Measurements from ENCODE around the gene NR1D1. TPM values are rescaled to one million over a fixed set of nuclear protein-coding genes. Genes with fewer than 3 reads are reported as not detected.
A peak's percentile ranks its signal among the peaks of the same experiment; 100 is the strongest.

Gene NR1D1
- total and polyA plus RNA-seq, 2 of the 13 experiments (the other 11 are each of a cell fraction or from before 2014, with no cell fraction given) = 2.1 to 2.7 TPM

- TF ChIP-seq, protein P1, sequence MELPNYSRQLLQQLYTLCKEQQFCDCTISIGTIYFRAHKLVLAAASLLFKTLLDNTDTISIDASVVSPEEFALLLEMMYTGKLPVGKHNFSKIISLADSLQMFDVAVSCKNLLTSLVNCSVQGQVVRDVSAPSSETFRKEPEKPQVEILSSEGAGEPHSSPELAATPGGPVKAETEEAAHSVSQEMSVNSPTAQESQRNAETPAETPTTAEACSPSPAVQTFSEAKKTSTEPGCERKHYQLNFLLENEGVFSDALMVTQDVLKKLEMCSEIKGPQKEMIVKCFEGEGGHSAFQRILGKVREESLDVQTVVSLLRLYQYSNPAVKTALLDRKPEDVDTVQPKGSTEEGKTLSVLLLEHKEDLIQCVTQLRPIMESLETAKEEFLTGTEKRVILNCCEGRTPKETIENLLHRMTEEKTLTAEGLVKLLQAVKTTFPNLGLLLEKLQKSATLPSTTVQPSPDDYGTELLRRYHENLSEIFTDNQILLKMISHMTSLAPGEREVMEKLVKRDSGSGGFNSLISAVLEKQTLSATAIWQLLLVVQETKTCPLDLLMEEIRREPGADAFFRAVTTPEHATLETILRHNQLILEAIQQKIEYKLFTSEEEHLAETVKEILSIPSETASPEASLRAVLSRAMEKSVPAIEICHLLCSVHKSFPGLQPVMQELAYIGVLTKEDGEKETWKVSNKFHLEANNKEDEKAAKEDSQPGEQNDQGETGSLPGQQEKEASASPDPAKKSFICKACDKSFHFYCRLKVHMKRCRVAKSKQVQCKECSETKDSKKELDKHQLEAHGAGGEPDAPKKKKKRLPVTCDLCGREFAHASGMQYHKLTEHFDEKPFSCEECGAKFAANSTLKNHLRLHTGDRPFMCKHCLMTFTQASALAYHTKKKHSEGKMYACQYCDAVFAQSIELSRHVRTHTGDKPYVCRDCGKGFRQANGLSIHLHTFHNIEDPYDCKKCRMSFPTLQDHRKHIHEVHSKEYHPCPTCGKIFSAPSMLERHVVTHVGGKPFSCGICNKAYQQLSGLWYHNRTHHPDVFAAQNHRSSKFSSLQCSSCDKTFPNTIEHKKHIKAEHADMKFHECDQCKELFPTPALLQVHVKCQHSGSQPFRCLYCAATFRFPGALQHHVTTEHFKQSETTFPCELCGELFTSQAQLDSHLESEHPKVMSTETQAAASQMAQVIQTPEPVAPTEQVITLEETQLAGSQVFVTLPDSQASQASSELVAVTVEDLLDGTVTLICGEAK (IDR thresholded peaks at IDR 0.05) = no peak
- TF ChIP-seq, protein P1 (CRISPR knock-in tag; IDR thresholded peaks at IDR 0.05) = no peak; the same call in 1 of the 2 replicates
- TF ChIP-seq ZNF282 (IDR thresholded peaks at IDR 0.05; ENCODE audit: partially characterized antibody) (no peak), ZNF746 (CRISPR knock-in tag; IDR thresholded peaks at IDR 0.05) (0 out of 2 replicates have a peak, but pooled peaks have one; percentile 37), MAF1 (CRISPR knock-in tag; IDR thresholded peaks at IDR 0.05; ENCODE audit: borderline replicate concordance) (no peak), PBX3 (CRISPR knock-in tag; IDR thresholded peaks at IDR 0.05; ENCODE audit: borderline replicate concordance) (no peak), ZNF766 (CRISPR knock-in tag; IDR thresholded peaks at IDR 0.05; ENCODE audit: borderline replicate concordance) (no peak), KLF12 (CRISPR knock-in tag; IDR thresholded peaks at IDR 0.05; ENCODE audit: borderline replicate concordance) (no peak), ZNF850 (CRISPR knock-in tag; conservative IDR thresholded peaks at IDR 0.05) (no peak), ZNF335 (CRISPR knock-in tag; IDR thresholded peaks at IDR 0.05) (no peak), ZSCAN20 (CRISPR knock-in tag; IDR thresholded peaks at IDR 0.05; ENCODE audit: borderline replicate concordance) (no peak), ELK4 (CRISPR knock-in tag; IDR thresholded peaks at IDR 0.05; ENCODE audit: borderline replicate concordance) (no peak), ZNF737 (CRISPR knock-in tag; IDR thresholded peaks at IDR 0.05; ENCODE audit: borderline replicate concordance) (no peak), MED1 (CRISPR knock-in tag; IDR thresholded peaks at IDR 0.05) (peak; percentile 6; the same call in 1 of the 2 replicates), MEIS2 (CRISPR knock-in tag; IDR thresholded peaks at IDR 0.05) (no peak), ZNF569 (CRISPR knock-in tag; IDR thresholded peaks at IDR 0.05; ENCODE audit: borderline replicate concordance) (no peak)
- TF ChIP-seq, protein P2, sequence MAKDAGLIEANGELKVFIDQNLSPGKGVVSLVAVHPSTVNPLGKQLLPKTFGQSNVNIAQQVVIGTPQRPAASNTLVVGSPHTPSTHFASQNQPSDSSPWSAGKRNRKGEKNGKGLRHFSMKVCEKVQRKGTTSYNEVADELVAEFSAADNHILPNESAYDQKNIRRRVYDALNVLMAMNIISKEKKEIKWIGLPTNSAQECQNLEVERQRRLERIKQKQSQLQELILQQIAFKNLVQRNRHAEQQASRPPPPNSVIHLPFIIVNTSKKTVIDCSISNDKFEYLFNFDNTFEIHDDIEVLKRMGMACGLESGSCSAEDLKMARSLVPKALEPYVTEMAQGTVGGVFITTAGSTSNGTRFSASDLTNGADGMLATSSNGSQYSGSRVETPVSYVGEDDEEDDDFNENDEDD (CRISPR knock-in tag; IDR thresholded peaks at IDR 0.05; ENCODE audit: borderline replicate concordance) = no peak
Observed at GRCh38 chr17:40122999-40123810, 22.8 kb upstream of the NR1D1 start (continued).
